ENCODE results near the gene MBD3.
A peak's percentile ranks its signal among the peaks of the same experiment; 100 is the strongest.

DNA sequence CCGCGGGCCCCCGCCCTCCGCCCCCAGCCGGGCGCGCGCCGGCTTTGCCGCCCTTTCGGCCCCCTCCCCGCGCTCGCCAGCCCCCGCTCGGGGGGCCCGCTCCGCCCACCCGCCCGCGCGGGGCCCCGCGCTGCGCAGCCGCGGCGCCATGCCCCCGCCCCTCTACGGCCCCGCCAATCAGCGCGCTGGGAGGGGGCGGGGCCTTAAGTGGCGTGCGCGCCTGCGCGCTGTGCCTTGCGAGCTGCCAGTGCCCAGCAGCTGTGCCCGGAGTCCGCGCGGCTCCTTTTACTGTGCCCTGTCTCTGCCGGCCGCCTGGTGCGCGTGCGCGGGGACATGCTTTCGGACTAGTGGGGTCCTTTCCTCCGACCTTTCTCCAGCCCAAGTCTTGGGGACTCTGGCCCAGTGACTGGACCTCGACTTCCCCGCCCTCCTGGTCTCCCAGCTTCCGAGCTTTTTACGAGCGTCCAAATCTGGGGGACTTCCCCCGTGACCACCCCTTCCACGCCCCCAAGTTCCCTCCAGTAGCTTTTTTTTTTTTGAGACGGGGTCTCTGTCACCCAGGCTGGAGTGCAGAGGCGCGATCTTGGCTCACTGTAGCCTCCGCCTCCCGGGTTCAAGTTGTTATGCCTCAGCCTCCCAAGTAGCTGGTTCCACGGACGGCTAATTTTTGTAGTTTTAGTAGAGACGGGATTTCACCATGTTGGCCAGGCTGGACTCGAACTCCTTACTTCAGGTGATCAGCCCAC lies at the start of gene MBD3:
- TF ChIP-seq TAF1 (IDR thresholded peaks at IDR 0.05; ENCODE audit: borderline replicate concordance, low read depth, low read length): peak; percentile 24; the same call in 1 of the 2 replicates
- TF ChIP-seq POLR2AphosphoS5 (IDR thresholded peaks at IDR 0.05; ENCODE audit: low read depth, low read length): no peak
- peak; percentile 48; the same call in 1 of the 2 replicates for TF ChIP-seq POLR2A (IDR thresholded peaks at IDR 0.05; ENCODE audit: low read depth, low read length)

All from GM12892 (cell line).